DMS 273 treated with DMSO at 0.1 percent for 48 hours (cell line): ENCODE measurements around the gene NPLOC4.

ENCODE experiments used
- DNase-seq: peaks from one replicate; lab custom pipeline; 2025; lab: John Stamatoyannopoulos, UW

NPLOC4 gene

GRCh38 chr17:81518113-81518784, 118.7 kb downstream of the NPLOC4 start:
- DNase-seq = no peak

GRCh38 chr17:81517339-81518112, 119.4 kb downstream of the NPLOC4 start:
- no peak for DNase-seq

GRCh38 chr17:81517009-81517338, 119.9 kb downstream of the NPLOC4 start:
- no peak for DNase-seq

- DNase-seq = no peak
These were observed 120.5 kb downstream of the NPLOC4 start for GRCh38 chr17:81516439-81516838.

GRCh38 chr17:81515530-81516041, 121.3 kb downstream of the NPLOC4 start:
- DNase-seq = no peak

GRCh38 chr17:81514739-81515529, 122.0 kb downstream of the NPLOC4 start:
- no peak for DNase-seq

- no peak for DNase-seq
These were observed 122.5 kb downstream of the NPLOC4 start for GRCh38 chr17:81514489-81514738.

GRCh38 chr17:81513753-81514488, 123.0 kb downstream of the NPLOC4 start:
- no peak for DNase-seq

GRCh38 chr17:81513372-81513752, 123.5 kb downstream of the NPLOC4 start:
- no peak for DNase-seq

- DNase-seq = peak; percentile 51
These were observed 124.1 kb downstream of the NPLOC4 start, which contains the start of gene ACTG1 for GRCh38 chr17:81512562-81513371. TSS of gene ACTG1 (minus strand) at chr17:81512799. CDS start at chr17:81512354, 445 bp downstream.

- DNase-seq = no peak
These were observed 124.9 kb downstream of the NPLOC4 start for GRCh38 chr17:81511804-81512561.

GRCh38 chr17:81511554-81511803, 125.4 kb downstream of the NPLOC4 start:
- DNase-seq = no peak

GRCh38 chr17:81510785-81511553, 125.9 kb downstream of the NPLOC4 start:
- DNase-seq = no peak

GRCh38 chr17:81509972-81510784, 126.7 kb downstream of the NPLOC4 start:
- DNase-seq = no peak

GRCh38 chr17:81509207-81509971, 127.5 kb downstream of the NPLOC4 start:
- DNase-seq = no peak

- DNase-seq = peak; percentile 51
These were observed 128.2 kb downstream of the NPLOC4 start for GRCh38 chr17:81508639-81509206.
